ENCODE data around the gene XYLT1. TPM values are rescaled to one million over a fixed set of nuclear protein-coding genes. Genes with fewer than 3 reads are reported as not detected.

Gene XYLT1
- total RNA-seq, 1 donor from 2014 or later = 59.1 TPM

- DNase-seq (ENCODE audit: low spot score) = no peak
These were observed 8.6 kb downstream of the XYLT1 start for GRCh38 chr16:17461951-17462729.

GRCh38 chr16:17460890-17461289 lies 9.9 kb downstream of the XYLT1 start:
- no peak for DNase-seq (ENCODE audit: low spot score)

GRCh38 chr16:17459903-17460521 lies 10.7 kb downstream of the XYLT1 start:
- DNase-seq (ENCODE audit: low spot score) = no peak

GRCh38 chr16:17457997-17458396 lies 12.8 kb downstream of the XYLT1 start:
- DNase-seq (ENCODE audit: low spot score) = no peak

- no peak for DNase-seq (ENCODE audit: low spot score)
These were observed 13.2 kb downstream of the XYLT1 start for GRCh38 chr16:17457513-17457912.

GRCh38 chr16:17454162-17454730 lies 16.5 kb downstream of the XYLT1 start:
- DNase-seq (ENCODE audit: low spot score) = no peak

- no peak for DNase-seq (ENCODE audit: low spot score)
These were observed 17.3 kb downstream of the XYLT1 start for GRCh38 chr16:17453364-17454038.

GRCh38 chr16:17452922-17453321 lies 17.8 kb downstream of the XYLT1 start:
- no peak for DNase-seq (ENCODE audit: low spot score)

GRCh38 chr16:17451843-17452242 lies 18.9 kb downstream of the XYLT1 start:
- DNase-seq (ENCODE audit: low spot score) = no peak

- no peak for DNase-seq (ENCODE audit: low spot score)
These were observed 20.5 kb downstream of the XYLT1 start for GRCh38 chr16:17450291-17450690.

- DNase-seq (ENCODE audit: low spot score) = no peak
These were observed 21.8 kb downstream of the XYLT1 start for GRCh38 chr16:17448640-17449638.

- DNase-seq (ENCODE audit: low spot score) = no peak
These were observed 23.6 kb downstream of the XYLT1 start for GRCh38 chr16:17447101-17447569.

- DNase-seq (ENCODE audit: low spot score) = no peak
These were observed 24.1 kb downstream of the XYLT1 start for GRCh38 chr16:17446661-17447060.

- DNase-seq (ENCODE audit: low spot score) = no peak
These were observed 25.3 kb downstream of the XYLT1 start for GRCh38 chr16:17445421-17445820.

GRCh38 chr16:17444658-17445057 lies 26.1 kb downstream of the XYLT1 start:
- DNase-seq (ENCODE audit: low spot score) = no peak

- DNase-seq (ENCODE audit: low spot score) = no peak
These were observed 30.6 kb downstream of the XYLT1 start for GRCh38 chr16:17440131-17440530.

GRCh38 chr16:17439580-17439979 lies 31.2 kb downstream of the XYLT1 start:
- DNase-seq (ENCODE audit: low spot score) = no peak

GRCh38 chr16:17437981-17438380 lies 32.8 kb downstream of the XYLT1 start:
- no peak for DNase-seq (ENCODE audit: low spot score)

- DNase-seq (ENCODE audit: low spot score) = no peak
These were observed 33.5 kb downstream of the XYLT1 start for GRCh38 chr16:17437127-17437720.

- DNase-seq (ENCODE audit: low spot score) = no peak
These were observed 35.4 kb downstream of the XYLT1 start for GRCh38 chr16:17435318-17435717.
